H1 (cell line): Measurements from ENCODE around the gene CDC42BPB. TPM values are rescaled to one million over a fixed set of nuclear protein-coding genes. Genes with fewer than 3 reads are reported as not detected.

ENCODE experiments used
- BACH1 ChIP-seq: IDR thresholded peaks from 2 replicates; pipeline ENCODE4 v1.6.1; 2012; ENCODE audit warnings: low read length, improper control_type of control experiment
- BRCA1 ChIP-seq: IDR thresholded peaks from 2 replicates; pipeline ENCODE4 v1.6.1; 2012; ENCODE audit warnings: low read depth, low read length, improper control_type of control experiment
- JUND ChIP-seq: IDR thresholded peaks from 2 replicates; pipeline ENCODE4 v1.6.1; 2011; ENCODE audit warnings: mild to moderate bottlenecking, improper control_type of control experiment, low read length
- POU5F1 ChIP-seq: IDR thresholded peaks from 2 replicates; pipeline ENCODE4 v1.6.1; 2011; ENCODE audit warnings: low read depth, mild to moderate bottlenecking, low read length, moderate library complexity
- RBBP5 ChIP-seq: IDR thresholded peaks from 2 replicates; pipeline ENCODE4 v1.7.1; 2012; ENCODE audit warnings: low read depth, mild to moderate bottlenecking, inconsistent platforms, low read length, moderate library complexity, borderline replicate concordance
- RNF2 ChIP-seq: fragments of 200-900, 300-1000 bp; sonication (generic); IDR thresholded peaks from 2 replicates; pipeline ENCODE4 v1.7.1; 2016; ENCODE audit warnings: borderline replicate concordance, low read depth, mild to moderate bottlenecking, antibody characterized with exemption, low read length; ENCODE audit not compliant: poor library complexity, severe bottlenecking; ENCODE audit errors: missing control alignments
- polyA plus RNA-seq, 7 experiments: library from polyadenylated mRNA; depleted of rRNA in 3 of 7; stranded (reverse) in 5 of 7; unstranded in 2 of 7; fragments of >200 nt in 5 of 7; fragments of 200-250 nt in 2 of 7; gene quantifications; 1 replicate in 5 of 7; 2 replicates in 1 of 7; 4 replicates in 1 of 7; pipeline versions ENCODE4 v1.2.1 to v1.2.3, GENCODE V29; 2011 to 2013; ENCODE audit warnings: missing spikeins in 2 of 7, mixed read lengths in 2 of 7
- total RNA-seq: library from RNA; stranded (reverse); fragmentation: NEBNext Ultra II Directional; extraction: Animal tissue kit (Norgen Biotek cat#: 25700); gene quantifications from 2 replicates; pipeline ENCODE4 v1.2.1, GENCODE V29; 2021
- TF ChIP-seq, protein P1 (sequence below): fragments of 300-600 bp; sonication (generic); IDR thresholded peaks from 2 replicates; pipeline ENCODE4 v1.7.1; 2012; ENCODE audit warnings: low read length, moderate library complexity, mild to moderate bottlenecking, inconsistent platforms; ENCODE audit not compliant: insufficient replicate concordance
- TF ChIP-seq, protein P2 (sequence below): IDR thresholded peaks from 2 replicates; pipeline ENCODE4 v1.6.1; 2011; ENCODE audit warnings: low read length, improper control_type of control experiment
- TF ChIP-seq, protein P3 (sequence below): IDR thresholded peaks from 2 replicates; pipeline ENCODE4 v1.6.1; 2012; ENCODE audit warnings: inconsistent platforms

The CDC42BPB gene
- total and polyA plus RNA-seq, 2 of the 8 experiments (the other 6 are each of a cell fraction or from before 2014, with no cell fraction given): 51.2 to 88.2 TPM

DNA sequence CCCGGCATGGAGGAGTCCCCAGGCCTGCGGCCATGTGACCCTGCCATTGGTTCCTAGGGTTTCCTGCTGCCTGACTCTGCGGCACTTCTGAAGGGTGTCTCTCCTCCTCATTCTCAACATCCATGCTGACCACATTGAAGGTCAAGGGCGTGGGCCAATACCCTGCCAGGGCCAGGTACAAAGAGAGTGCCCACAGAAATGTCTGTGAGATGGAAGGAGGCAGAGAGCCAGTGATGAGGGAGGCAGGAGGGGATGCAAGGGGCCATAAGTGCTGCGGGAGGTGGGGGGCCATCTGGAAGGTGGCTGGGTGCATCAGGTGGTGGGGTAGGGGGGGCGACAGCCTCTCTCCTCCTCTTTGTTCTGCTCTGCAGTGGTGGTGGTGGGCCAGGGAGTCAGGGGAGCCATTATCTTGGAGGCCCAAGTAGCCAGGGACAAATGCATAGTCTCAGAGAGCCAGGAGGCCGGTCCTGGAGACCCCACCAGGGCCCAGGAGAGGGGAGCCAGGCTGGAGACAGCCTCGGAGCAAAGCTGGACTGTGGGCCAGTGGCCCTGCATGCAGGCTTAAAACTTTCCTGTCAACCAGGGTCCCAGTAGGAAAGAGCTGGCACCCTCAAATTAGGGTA, 13.0 kb upstream of the CDC42BPB start (continued):
- TF ChIP-seq, protein P1, sequence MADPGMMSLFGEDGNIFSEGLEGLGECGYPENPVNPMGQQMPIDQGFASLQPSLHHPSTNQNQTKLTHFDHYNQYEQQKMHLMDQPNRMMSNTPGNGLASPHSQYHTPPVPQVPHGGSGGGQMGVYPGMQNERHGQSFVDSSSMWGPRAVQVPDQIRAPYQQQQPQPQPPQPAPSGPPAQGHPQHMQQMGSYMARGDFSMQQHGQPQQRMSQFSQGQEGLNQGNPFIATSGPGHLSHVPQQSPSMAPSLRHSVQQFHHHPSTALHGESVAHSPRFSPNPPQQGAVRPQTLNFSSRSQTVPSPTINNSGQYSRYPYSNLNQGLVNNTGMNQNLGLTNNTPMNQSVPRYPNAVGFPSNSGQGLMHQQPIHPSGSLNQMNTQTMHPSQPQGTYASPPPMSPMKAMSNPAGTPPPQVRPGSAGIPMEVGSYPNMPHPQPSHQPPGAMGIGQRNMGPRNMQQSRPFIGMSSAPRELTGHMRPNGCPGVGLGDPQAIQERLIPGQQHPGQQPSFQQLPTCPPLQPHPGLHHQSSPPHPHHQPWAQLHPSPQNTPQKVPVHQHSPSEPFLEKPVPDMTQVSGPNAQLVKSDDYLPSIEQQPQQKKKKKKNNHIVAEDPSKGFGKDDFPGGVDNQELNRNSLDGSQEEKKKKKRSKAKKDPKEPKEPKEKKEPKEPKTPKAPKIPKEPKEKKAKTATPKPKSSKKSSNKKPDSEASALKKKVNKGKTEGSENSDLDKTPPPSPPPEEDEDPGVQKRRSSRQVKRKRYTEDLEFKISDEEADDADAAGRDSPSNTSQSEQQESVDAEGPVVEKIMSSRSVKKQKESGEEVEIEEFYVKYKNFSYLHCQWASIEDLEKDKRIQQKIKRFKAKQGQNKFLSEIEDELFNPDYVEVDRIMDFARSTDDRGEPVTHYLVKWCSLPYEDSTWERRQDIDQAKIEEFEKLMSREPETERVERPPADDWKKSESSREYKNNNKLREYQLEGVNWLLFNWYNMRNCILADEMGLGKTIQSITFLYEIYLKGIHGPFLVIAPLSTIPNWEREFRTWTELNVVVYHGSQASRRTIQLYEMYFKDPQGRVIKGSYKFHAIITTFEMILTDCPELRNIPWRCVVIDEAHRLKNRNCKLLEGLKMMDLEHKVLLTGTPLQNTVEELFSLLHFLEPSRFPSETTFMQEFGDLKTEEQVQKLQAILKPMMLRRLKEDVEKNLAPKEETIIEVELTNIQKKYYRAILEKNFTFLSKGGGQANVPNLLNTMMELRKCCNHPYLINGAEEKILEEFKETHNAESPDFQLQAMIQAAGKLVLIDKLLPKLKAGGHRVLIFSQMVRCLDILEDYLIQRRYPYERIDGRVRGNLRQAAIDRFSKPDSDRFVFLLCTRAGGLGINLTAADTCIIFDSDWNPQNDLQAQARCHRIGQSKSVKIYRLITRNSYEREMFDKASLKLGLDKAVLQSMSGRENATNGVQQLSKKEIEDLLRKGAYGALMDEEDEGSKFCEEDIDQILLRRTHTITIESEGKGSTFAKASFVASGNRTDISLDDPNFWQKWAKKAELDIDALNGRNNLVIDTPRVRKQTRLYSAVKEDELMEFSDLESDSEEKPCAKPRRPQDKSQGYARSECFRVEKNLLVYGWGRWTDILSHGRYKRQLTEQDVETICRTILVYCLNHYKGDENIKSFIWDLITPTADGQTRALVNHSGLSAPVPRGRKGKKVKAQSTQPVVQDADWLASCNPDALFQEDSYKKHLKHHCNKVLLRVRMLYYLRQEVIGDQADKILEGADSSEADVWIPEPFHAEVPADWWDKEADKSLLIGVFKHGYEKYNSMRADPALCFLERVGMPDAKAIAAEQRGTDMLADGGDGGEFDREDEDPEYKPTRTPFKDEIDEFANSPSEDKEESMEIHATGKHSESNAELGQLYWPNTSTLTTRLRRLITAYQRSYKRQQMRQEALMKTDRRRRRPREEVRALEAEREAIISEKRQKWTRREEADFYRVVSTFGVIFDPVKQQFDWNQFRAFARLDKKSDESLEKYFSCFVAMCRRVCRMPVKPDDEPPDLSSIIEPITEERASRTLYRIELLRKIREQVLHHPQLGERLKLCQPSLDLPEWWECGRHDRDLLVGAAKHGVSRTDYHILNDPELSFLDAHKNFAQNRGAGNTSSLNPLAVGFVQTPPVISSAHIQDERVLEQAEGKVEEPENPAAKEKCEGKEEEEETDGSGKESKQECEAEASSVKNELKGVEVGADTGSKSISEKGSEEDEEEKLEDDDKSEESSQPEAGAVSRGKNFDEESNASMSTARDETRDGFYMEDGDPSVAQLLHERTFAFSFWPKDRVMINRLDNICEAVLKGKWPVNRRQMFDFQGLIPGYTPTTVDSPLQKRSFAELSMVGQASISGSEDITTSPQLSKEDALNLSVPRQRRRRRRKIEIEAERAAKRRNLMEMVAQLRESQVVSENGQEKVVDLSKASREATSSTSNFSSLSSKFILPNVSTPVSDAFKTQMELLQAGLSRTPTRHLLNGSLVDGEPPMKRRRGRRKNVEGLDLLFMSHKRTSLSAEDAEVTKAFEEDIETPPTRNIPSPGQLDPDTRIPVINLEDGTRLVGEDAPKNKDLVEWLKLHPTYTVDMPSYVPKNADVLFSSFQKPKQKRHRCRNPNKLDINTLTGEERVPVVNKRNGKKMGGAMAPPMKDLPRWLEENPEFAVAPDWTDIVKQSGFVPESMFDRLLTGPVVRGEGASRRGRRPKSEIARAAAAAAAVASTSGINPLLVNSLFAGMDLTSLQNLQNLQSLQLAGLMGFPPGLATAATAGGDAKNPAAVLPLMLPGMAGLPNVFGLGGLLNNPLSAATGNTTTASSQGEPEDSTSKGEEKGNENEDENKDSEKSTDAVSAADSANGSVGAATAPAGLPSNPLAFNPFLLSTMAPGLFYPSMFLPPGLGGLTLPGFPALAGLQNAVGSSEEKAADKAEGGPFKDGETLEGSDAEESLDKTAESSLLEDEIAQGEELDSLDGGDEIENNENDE: no peak
- TF ChIP-seq, protein P2, sequence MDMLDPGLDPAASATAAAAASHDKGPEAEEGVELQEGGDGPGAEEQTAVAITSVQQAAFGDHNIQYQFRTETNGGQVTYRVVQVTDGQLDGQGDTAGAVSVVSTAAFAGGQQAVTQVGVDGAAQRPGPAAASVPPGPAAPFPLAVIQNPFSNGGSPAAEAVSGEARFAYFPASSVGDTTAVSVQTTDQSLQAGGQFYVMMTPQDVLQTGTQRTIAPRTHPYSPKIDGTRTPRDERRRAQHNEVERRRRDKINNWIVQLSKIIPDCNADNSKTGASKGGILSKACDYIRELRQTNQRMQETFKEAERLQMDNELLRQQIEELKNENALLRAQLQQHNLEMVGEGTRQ: no peak
- TF ChIP-seq JUND (no peak), POU5F1 (no peak), BRCA1 (no peak), BACH1 (no peak), RNF2 (no peak), RBBP5 (no peak)
- TF ChIP-seq, protein P3, sequence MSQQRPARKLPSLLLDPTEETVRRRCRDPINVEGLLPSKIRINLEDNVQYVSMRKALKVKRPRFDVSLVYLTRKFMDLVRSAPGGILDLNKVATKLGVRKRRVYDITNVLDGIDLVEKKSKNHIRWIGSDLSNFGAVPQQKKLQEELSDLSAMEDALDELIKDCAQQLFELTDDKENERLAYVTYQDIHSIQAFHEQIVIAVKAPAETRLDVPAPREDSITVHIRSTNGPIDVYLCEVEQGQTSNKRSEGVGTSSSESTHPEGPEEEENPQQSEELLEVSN: no peak
